T-helper 1 cell (primary cell): Measurements from ENCODE around the gene PGAP6.
A peak's percentile ranks its signal among the peaks of the same experiment; 100 is the strongest.
"Not testable (repeated sequence)": the region's sequence is repeated elsewhere in the genome, so short reads cannot be mapped to it uniquely, and the experiment has no call there.

Experiments
- DNase-seq, 5 donors: peaks; one replicate each; pipeline ENCODE4 v3.0.0-alpha.2; 2012 to 2020

Gene PGAP6

GRCh38 chr16:379183-379960, 2.4 kb downstream of the PGAP6 start:
- DNase-seq, result no peak

DNA sequence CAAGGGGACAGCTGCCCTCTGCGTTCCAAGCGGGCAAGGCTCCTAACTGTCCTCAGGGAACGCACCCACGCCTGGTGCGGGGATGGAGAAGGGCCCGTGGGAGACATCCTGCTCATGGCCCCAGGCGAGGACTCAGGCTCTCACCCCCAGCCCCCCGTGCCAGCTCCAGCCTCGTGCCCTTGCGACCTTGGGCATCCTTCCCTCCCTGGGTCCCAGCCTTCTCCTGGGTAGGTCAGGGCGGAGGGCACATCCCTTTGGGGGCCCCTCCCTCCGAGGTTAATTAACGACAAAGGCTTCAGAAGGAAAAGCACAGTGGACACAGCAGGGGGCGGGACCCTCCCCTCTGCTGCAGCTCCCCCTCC, 3.0 kb downstream of the PGAP6 start:
- DNase-seq, result no peak

- not testable (repeated sequence) for DNase-seq
Observed at GRCh38 chr16:378113-378820, 3.5 kb downstream of the PGAP6 start.

DNA sequence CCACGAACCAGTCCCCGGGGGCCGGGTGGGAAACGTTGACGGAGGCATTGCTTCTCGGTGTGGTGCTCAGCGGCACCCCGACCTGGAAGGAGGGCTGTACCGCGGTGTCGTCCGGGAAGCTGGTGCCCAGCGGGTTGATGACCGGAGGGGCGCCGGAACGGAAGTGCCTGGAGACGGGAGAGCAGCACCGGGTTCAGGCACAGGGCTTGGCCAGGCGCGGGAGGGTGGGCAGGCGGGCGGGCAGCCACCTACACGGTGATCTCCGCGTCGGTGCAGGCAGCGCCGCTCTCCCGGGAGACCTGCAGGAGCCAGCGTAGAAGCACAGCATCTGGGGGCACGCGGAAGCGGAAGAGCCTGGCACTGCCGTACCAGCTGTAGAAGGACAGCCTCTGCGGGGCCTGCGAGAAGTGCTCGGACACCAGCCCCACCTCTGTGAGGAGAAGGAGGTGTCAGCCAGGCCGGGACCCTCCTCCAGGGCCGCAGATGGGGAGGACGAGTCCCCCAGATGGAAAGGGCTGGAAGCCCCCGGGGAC, 4.3 kb downstream of the PGAP6 start:
- no peak for DNase-seq

DNA sequence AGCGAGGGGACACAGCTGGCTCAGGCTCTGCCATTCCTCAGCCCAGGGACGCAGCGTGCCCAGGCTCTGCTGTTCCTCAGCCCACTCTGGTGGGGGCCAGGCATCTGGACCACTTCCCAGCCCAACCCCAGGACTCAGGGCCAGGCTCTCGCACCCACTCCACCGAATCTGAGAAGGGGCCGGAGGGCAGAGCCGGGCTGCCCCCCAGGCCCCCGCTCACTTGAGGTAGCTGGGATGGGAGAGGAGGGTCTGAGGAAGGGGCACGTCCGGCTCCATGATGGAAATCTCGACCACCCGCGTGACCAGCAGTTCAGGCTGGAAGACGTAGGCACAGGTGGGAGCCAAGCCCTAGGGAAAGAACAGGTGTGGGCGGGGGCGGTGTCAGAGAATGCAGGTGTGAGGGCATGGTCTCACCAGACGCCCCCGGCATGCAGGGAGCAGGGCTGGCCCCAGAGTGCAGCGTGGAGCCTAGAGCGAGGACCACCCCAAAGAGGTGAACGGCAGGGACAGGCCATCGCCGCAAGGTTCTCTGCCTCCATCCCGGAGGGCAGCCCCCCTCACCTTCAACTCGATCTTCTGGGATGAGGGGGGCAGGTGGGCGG, 4.9 kb downstream of the PGAP6 start:
- no peak for DNase-seq

GRCh38 chr16:375927-376816, 5.6 kb downstream of the PGAP6 start:
- DNase-seq, result no peak

DNA sequence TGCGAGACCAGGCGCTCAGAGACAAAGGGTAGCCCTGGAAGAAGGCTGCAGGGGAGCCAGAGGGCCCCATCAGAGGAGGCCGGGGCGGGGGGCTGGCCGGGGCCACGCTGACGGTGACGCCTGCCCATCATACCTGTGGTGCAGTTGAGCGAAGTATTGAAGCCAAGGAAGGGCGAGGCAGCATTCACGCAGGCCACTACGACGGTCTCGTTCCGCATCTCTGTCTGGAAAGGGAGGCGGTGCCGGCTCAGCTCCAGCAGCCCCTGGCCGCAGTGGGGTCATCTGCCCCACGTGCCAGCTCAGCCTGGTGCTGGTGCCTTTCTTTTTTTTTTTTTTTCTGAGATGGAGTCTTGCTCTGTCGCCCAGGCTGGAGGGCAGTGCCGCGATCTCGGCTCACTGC, 6.6 kb downstream of the PGAP6 start:
- no peak for DNase-seq

- DNase-seq, result no peak
Observed at GRCh38 chr16:374616-374926, 7.2 kb downstream of the PGAP6 start.

DNA sequence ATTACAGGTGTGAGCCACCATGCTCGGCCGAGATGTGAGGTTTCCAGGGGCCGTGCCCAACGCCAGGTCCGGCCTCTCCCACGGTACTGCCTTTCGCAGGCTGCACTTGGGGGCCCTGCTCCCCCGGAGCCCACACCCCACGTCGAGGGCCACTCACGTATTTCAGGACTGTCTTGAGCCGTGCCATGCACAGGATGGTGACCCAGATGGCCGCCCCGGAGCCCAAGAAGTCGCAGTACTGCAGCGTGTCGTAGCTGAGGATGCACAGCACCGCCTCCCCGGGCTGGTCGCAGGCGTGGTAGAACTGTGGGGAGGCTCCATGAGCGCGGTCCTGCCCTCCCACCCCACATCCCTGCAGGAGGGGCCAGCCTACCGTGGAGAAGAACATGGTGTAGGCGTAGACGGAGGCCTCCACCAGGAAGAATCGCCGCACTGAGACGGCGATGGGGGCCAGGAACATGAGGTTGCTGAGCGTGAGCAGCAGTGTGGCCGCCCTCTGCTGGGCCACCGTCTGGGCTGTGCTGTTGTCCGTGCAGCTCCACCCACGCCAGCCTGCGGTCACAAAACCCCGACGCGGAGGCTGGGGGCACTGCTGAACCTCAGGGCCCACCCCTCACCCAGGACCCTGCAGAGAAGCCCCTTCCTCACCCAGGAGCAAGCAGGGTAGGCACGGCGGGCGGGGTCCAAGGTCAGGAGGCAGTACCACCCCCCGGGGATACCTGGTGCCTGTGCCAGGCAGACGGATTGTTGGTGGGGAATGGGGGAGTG, 7.7 kb downstream of the PGAP6 start:
- DNase-seq, result no peak

DNA sequence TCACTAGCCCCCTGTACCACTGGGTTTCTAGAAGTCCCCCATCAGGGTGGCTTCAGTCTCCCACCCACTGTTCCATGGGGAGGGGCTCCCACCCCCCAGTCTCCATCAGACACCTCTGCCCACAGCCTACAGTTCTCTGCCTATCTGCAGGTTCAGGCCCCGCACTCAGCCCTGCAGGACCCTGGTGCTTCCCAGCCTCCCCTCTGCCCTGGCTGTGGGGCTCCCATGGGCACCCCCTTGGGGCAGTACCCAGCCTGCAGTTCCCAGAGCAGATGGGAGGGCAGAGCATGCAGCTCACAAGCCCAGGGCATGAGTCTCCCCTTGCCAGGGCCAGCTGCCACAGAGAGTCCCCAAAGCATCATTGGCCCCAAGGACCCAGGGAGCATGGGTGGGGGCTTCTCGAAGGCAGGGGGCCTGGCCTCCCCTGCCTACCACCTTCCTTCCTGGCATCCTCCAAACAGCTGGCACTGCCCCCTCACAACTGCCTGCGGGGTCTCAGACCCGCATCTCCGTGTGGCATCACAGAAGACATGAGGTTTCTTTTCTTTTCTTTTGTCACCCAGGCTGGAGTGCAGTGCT, 8.7 kb downstream of the PGAP6 start:
- no peak for DNase-seq

- DNase-seq, result no peak
Observed at GRCh38 chr16:372302-372983, 9.3 kb downstream of the PGAP6 start.

GRCh38 chr16:371515-372301, 10.1 kb downstream of the PGAP6 start:
- DNase-seq, result no peak

GRCh38 chr16:370979-371514, 10.7 kb downstream of the PGAP6 start:
- DNase-seq, result no peak

DNA sequence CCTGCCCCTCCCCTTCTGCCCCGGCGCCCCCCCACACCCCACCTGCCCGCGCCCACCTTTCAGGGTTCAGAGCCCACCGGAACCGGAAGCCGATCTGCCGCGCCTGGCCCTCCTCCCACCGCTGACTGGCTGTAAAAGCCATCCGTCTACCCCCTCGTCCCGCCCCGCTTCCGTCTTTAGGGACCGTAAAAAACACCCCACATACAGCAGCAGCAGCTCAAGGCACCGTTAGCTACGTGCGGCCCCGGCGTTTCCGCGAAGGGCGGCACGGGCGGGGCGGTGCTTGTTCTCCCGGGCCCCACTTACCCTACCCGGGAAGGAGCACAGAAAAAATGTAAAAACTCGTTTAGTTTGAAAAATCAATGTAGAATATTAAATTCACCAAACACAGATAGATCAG, 11.3 kb downstream of the PGAP6 start, which contains the start of gene MRPL28:
Gene MRPL28, minus strand, starts transcription at position 96 of the 400 bp plus-strand sequence. CDS start 320 bp downstream, outside the sequence.
- DNase-seq, result peak; percentile 81 to 96 (median 87)

DNA sequence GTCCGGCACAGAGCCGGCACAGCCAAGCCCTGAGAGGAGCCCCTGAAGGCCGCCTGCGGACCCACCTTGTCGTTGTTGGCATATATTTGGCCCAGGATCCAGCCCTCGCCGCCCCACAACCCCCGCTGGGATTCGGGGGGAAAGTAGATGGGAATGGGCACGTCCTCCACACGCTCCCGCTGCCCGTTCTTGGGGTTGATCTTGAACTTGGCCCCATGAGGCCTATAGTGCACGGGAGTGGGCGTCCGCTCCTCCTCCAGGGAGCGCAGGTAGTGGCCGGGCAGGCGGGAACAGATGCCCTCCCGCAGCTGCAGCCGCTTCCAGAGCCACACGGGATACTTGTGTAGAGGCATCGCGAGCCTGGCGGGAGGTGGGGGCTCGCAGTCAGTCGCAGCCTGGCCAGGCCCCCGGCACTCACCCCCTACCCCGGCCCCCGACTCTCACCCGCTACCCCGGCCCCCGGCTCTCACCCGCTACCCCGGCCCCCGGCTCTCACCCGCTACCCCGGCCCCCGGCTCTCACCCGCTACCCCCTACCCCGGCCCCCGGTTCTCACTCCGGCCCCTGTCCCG, 11.8 kb downstream of the PGAP6 start:
- DNase-seq, result no peak

GRCh38 chr16:369275-369865, 12.4 kb downstream of the PGAP6 start:
- no peak for DNase-seq

- DNase-seq, result no peak
Observed at GRCh38 chr16:368388-369158, 13.2 kb downstream of the PGAP6 start.

GRCh38 chr16:367333-367903, 14.4 kb downstream of the PGAP6 start:
- no peak for DNase-seq
